GM21526 (cell line): ENCODE results near the gene TMIGD1.

Experiments
- ATAC-seq: cut with Tn5 transposase; IDR thresholded peaks from one replicate; pipeline ENCODE4 v1.9.1; 2021; ENCODE audit warnings: moderate library complexity; ENCODE audit not compliant: unreplicated experiment, low FRiP score

Gene TMIGD1

DNA sequence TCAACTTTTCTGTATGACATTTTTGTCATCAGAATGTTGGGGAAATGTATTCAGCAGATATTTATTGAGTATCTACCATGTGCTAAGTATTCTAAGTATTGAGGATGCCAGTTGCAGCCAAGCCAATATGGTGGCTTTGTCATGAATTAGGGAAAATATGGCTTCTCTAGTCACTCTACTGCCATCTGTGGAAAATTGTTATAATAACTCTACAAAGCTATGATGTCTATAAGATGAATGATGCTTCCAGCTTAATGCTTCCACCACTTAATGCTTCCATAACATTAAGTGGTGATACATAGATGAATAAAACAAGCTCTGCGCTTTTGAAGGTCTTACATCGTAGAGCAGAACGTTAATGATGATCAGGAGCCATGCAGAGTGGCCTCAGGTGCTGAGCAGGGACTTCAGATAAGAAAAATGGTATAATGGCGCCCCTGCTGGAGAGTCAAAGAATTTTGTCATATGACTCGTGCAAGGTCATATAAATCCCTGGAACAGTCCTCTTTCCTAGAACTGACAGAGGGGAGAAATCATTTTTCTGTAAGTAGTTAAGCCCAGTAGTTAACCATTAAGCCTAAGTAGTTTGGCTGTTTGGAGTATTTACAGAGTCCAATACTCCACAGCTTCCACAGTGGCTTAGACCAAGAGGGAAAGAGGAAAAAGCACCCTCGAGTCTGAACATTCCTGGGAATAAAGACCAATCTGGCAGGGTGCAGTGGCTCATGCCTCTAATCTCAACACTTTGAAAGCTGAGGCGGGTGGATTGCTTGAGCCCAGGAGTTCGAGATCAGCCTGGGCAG is 2.7 kb upstream of the TMIGD1 start:
- no peak for ATAC-seq

DNA sequence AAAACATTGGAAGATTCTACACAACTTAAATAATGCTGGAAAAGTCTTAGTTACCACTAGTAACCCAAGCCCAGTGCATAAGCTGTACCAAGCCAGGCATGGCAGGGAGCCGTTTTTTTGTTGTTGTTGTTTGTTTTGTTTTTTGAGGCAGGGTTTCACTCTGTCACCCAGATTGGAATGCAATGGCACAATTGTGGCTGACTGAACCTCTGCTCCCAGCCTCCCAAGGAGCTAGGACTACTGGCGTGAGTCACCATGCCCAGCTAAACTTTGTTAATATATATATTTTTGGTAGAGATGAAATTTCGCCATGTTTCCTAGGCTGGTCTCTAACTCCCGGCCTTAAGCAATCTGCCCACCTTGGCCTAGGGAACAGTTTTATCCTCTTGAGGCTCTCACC is 564 bp upstream of the TMIGD1 start:
- no peak for ATAC-seq

DNA sequence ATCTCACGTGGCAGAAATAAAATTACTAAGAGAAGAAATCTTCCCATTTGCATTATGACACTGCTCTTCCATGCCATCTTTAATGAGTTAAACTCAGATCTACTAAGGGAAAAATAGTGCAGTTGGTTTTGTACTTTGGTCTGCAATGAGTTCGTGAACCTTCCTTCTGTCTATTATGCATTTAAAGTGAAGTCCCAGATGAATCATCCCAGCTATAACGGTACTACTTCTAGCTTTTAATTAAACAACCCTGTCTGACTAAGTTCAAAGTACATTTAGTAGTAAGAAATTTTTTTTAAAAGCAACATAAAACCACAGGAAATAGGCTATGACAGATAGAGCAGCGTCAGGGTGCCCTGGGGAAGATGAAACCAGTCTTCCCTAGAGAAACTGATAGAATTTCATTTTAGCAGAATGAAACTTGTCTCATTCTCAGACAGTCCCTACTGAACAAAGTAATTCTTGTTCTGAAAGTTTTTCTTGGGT is 1.8 kb downstream of the TMIGD1 start:
- no peak for ATAC-seq

DNA sequence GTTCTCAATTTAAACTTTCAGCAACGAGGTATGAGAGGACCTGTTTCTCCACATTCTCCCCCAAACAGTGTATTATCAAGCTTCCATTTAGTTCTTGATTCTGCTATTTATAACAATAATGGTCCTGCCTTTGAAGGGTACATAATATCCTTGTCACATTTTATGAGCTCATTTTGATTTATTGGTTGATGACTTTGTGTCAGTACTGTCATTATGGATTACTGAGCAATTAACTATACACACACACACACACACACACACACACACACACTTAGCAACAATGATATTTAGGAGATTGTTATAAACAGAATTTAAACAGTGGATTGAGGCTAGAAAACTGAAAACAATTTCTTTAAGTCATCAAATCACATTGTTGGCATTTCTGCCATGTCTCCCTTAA is 7.0 kb downstream of the TMIGD1 start:
- ATAC-seq = no peak

DNA sequence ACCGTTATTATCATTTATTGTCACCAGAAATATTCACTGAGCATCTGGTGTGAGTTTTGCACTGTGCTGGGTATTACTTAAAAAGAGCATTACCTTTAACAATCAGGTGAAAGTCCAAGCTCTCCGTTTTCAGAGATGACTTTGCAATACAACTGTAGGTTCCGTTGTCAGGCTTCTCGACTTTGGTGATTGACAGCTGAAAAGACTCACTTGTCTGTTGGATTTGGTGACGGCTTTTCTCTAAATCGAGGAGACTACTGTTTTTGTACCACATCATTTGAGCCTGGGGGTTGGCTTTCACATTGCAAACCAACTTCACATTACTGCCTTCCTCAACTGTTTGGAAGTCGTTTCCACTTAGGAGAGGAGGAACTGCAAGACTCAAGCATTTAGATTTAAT is 9.1 kb downstream of the TMIGD1 start:
- no peak for ATAC-seq

DNA sequence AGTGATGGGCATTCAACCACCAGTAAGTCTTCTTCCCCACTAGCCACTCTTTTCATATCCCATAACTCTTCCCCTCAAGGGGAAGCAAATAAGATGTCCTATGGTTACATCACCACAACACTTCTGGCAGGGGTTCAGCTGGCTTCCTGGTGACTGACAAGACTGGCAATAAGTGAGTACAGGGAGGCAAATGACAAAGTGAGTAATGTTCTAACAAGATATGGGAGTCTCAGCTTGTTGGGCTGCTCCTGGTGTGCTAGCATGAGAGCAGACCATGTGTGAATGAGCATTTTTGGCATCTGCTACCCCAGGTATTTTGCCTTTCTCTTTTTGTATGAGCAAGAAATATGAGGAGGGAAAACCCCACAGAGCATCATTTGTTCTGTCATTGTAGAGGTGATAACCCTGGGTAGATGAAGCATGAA is 9.9 kb downstream of the TMIGD1 start:
- ATAC-seq = no peak

DNA sequence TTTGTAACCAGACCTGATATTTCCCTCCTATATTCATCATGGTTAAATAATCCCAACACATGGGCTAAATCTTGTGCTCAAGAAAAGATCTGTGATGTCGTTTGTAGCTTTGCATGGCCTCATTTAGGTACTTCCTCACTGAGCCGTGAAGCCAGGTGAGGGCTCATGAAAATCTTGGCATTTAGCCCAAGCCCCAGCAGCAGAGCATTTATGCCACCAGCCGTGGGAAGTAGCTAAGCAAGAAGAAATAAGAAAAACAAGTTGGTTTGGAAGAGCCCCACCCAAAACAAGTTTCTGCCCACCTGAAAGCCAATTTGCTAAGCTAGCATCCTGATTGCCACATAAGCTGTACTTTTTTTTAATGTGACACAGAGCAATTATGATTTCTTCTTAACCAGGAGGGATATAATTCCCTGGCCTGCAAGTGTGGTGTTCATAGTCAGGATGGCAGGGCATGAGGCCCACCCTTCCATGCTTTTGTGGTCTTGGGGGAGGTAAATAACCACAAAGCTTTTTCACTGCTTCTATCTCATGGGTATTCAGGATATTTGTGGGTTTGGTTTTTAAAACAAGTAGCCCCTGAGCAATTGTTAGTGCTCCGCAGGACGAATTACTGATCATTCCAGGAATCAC is 10.5 kb downstream of the TMIGD1 start:
- ATAC-seq = no peak

DNA sequence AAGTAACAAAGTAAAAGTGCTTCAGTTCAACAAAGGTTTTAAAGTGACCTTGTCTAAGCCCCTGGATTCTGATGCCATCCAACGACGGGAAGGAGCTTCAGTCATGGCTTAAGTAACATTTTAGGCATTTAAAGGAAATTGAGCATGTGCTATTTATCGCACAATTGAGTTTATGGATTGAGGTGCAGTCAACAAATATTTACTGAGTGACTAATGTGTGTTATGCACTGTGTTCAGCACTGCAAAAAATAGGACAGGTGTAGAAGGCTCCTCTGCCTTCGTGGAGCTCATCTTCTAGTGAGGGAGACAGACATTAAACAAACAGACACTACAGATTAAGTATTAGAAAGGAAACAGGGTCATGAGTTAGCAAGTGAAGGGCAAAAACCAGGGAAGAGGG is 12.5 kb downstream of the TMIGD1 start:
- ATAC-seq = no peak

DNA sequence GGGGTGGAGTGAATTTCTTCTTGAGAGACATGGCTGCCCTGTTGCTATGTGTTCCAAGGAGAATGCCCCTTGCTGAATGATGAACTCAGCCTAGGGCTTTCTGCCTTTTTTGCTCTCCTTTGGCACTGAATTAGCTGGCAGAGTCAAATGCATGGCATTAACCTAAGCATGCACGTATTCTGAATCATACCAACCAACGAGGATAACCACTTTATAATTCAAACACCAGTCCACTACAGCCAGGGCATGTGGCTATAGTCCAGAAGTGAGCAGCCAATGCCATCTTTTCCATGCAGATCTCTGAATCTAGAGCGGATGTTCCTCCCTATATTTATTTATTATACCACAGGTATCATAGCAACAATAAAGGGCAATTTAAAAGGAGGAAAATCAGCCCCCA is 15.7 kb downstream of the TMIGD1 start:
- no peak for ATAC-seq

DNA sequence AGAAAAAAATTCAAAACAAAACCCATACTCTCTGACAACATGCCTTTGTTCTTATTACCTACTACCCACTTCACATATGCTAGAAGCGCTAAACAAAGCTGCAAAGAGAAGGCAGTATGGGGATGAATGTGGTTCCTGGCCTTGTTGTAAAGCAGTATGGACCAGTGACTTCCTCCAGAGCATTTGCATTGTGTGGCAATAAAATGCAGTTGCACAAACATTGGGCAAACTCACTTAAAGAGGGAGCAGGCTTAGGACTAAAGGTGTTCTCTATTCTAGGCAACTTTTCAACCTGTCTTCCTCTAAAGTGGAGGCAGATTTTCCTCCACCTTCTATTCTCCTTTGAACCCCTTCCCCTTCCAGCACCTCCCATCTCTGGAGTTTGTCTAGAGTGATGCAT is 17.1 kb downstream of the TMIGD1 start:
- ATAC-seq = no peak

DNA sequence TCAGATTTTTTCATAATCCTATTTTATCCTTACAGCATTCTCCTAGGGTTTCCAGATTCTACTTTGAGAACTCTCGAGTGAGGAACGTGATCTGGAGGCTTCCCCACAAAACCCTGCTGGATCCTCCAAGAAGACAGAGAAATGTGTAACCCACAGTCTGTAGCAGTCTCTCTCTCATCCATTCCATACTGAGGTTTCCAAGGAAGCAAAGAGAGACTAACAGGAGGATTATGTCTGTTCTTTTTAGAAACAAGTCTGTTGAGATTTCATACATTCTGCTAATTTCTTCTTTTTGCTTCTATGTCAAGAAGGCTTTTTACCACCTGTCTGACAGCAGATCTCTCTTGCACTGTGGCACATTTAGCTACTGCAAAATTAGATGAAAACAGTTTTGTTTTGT is 18.8 kb downstream of the TMIGD1 start:
- ATAC-seq = no peak

DNA sequence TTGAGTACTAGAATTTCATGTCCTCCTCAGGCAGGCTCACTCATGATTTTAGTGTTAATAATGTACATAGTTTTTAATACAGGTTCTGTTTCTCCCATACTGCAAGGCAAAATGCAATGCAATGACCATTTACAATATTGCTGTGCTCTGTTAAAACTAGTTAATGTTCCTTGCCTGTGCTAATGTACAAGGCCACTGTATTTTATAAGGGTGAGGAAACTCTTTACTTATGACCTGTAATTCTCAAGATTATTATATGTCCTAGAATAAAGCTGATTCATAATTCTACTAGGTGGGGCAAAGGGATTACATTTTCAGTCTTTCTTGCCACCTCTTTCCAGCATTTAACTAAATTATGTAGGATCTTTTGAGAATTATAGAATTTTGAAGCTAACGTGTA is 19.4 kb downstream of the TMIGD1 start:
- no peak for ATAC-seq

DNA sequence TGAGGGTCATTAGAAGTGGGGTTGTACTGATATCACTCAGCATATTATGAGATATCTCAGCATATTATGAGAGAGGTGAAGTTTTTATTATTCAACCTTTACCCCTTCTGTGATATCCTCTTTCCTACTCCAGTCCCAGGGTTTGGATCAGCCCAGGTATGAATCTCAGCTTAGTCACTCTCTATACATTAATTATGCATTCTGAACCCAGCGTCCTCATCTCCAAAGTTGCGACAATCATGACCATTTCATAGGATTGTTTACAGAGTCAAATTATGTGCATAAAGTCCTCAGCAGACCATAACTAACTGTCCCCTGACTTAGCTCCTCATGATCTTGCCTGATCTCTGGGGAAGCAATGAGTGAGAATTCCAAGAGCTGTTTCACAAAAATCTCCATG is 21.6 kb downstream of the TMIGD1 start:
- no peak for ATAC-seq

DNA sequence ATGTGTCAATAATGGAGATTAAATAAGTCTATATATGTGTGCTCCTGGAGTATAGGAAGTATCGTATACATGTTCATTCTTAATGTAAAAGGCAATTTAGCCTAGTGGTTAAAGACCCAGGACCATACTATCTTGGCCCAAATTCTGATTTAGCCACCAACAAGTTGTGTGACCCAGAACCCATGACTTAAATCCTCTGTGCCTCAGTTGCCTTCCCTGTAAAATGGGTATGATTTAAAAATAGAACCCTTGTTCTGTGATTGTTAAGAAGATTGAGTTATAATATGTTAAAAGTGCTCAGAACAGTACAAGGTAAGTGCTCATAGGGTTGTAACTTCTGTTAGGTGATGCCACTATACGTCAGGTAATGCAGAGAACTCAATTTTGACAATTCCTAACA is 23.3 kb downstream of the TMIGD1 start:
- no peak for ATAC-seq

DNA sequence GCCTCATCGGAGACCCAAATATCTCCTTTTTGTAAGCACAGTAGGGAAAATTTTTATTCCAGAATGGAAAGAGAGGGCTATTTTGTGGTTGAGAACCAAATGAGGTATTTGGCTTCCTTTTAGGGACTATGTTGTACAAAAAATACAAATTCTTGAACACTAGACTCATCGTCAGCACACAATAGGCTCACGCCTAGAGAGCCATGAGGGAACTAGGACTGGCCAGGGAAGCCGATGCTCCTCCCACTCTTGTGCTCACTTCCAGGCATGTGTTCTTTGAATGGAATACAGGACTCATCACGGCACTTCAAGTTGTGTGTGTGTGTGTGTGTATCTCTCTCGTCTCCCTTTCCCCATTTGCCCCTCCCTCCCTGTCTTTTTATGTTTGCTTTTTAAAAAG is 24.3 kb downstream of the TMIGD1 start:
- no peak for ATAC-seq

DNA sequence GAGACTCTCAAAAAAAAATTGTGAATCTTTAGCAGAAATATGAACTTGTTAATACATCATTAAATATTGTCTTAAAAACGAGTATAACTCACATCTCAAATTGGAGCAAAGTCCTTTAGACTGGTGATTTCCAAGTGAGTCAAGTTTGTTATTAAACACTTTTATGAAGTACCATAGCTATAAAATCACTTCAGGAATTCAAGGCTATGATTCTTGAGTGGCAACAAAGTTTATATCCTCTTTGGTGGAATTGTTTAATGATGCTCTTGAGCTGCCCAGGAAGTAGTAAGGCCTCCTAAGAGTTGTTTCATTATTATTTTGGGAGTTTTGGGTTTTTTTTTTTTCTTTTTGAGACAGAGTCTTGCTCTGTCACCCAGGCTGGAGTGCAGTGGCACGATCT is 25.5 kb downstream of the TMIGD1 start:
- no peak for ATAC-seq

DNA sequence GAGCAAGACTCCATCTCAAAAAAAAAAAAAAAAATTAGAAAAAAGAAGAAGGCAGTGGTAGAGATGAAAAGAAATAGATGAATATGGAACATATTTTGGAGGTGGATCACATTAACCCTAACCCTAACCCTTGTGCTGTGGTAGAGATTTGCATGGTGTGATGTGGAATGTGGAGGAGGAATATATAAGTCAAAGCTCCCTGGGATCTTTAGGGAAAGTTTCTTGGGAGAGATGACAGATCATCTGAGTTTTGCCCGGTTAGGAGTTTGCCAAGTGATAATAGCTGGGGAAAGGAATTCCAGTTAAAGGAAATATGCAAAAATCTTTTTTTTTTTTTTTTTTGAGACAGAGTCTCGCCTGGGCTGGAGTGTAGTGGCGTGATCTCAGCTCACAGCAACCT is 29.1 kb downstream of the TMIGD1 start:
- no peak for ATAC-seq

DNA sequence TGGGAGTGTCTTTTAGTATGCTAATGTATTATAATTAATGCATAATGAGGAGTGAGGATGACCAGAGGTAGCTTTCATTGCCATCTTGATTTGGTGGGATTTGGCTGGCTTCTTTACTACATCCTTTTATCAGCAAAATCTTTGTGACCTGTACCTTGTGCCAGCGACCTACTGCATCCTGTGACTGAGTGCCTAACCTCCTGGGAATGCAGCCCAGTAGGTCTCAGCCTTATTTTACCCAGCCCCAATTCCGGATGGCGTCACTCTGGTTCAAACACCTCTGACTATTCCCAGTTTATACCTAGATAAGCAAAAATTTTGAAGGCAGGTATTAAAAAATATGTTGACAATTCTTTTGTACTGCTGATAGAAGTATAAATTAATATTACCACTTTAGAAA is 31.6 kb downstream of the TMIGD1 start:
- ATAC-seq = no peak

DNA sequence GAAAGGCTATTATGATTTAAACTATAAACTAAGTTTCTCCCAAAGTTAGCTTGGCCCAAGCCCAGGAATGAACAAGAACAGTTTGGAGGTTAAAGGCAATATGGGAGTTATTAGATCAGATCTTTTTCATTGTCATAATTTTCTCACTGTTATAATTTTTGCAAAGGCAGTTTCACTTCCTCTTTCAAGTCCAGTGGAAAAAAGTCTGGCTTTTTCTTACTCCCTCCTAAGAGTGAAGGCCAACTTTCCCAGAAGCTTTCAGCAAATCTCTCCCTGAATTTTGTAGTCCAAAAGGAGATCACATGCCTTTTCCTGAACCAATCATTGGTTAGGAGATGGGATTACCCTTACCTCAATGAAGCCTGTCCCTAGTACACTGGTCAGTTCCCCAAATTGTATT is 33.0 kb downstream of the TMIGD1 start:
- no peak for ATAC-seq

DNA sequence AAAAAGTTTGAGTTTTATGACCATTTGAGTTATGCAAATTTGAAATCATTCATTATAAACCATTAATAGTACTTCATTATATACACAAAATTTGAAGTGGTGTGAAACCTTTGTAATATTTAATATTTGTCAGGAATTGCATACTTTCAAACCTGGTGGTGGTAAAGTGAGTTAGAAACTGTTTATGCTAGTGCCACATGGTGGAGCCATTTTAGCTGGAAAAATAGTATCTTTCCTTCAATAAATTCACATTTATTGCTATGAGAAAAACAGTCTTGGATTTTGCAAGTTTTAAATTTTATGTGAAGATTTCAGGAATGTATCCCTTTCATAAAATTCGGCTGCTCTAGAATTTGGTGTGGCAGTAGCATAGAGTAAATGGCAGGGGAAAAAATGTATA is 34.9 kb downstream of the TMIGD1 start:
- no peak for ATAC-seq

DNA sequence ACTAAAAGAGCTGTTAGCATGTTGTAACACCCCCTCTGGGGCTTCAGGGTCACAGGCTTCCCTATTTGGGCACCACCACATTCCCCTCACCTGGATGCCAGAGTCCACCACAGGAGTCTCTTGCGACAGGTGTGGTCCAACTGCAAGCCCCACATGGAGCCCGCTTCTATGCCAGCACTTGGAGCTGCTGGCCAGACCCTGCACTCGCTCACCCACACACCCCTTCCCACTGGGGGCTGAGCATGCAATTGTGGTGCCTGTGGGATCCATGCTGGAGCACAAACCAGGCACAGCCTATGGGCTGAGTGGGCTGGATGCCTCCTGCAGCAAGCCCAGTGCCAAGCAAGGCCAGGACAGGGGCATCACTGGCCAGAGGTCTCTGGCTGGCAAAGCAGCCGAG is 36.1 kb downstream of the TMIGD1 start:
- ATAC-seq = no peak

DNA sequence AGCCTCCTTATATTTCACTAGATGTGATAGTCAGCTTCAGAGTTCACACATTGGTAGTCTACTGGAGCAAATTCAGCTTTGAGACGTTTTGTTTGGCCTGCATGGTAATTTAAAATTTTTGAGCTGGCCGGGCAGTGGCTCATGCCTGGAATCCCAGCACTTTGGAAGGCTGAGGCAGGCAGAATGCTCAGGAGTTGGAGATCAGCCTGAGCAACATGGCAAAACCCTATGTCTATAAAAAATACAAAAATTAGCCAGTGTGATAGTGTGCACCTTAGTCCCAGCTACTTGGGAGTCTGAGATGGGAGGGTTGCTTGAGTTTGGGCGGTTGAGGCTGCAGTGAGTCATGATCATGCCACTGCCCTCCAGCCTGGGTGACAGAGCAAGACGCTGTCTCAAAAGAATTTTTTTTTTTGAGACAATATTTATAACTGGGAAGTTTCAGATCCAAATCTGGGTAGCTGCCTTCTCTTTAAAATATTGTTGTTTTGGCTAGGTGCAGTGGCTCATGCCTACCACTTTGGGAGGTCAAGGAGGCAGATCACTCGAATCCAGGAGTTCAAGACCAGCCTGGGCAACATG is 37.3 kb downstream of the TMIGD1 start:
- ATAC-seq = no peak
